HL-60 (cell line): ENCODE data around the gene CHL1.

Experiments
- CTCF ChIP-seq: IDR thresholded peaks from one replicate; pipeline ENCODE4 v1.5.1; 2011; ENCODE audit warnings: low read length, control low read depth, inconsistent platforms; ENCODE audit not compliant: insufficient read depth
- POLR2AphosphoS5 ChIP-seq: IDR thresholded peaks from 2 replicates; pipeline ENCODE4 v1.6.1; 2012; ENCODE audit warnings: low read depth
- REST ChIP-seq: IDR thresholded peaks from 2 replicates; pipeline ENCODE4 v1.6.1; 2012; ENCODE audit warnings: low read depth; ENCODE audit not compliant: insufficient replicate concordance
- SPI1 ChIP-seq: IDR thresholded peaks from 2 replicates; pipeline ENCODE4 v1.6.1; 2012; ENCODE audit warnings: low read depth, mild to moderate bottlenecking, borderline replicate concordance

- TF ChIP-seq CTCF, result no peak
- no peak for TF ChIP-seq POLR2AphosphoS5
- no peak for TF ChIP-seq SPI1
- TF ChIP-seq REST, result no peak
These were observed 255.7 kb downstream of the CHL1 start for GRCh38 chr3:452221-452620.
